Sciatic nerve (tissue), 2 donors: ENCODE data around the gene CIRBP. TPM values are rescaled to one million over a fixed set of nuclear protein-coding genes. Genes with fewer than 3 reads are reported as not detected.
A peak's percentile ranks its signal among the peaks of the same experiment; 100 is the strongest.
"Not testable (repeated sequence)": the region's sequence is repeated elsewhere in the genome, so short reads cannot be mapped to it uniquely, and the experiment has no call there.

Source experiments
- ATAC-seq: fragments of 200-7000 bp; cut with Tn5 transposase; one replicate; pipeline ENCODE4 v1.9.1; 2020; ENCODE audit warnings: mild to moderate bottlenecking, moderate library complexity
- DNase-seq: peaks from one replicate; pipeline ENCODE4 v3.0.0-alpha.2; 2020; ENCODE audit warnings: low spot score
- intact Hi-C: fragments of 100-400 bp; cut with DNase I; formaldehyde crosslinking; loops from one replicate; pipeline ENCODE4 v1.14.2; 2022
- total RNA-seq: library from RNA; stranded (reverse); fragmentation: NEBNext Ultra II Directional; extraction: Animal tissue kit (Norgen Biotek cat#: 25700); gene quantifications from one replicate; pipeline ENCODE4 v1.2.1, GENCODE V29; 2021
- donor health status: DM: no; HTN: no; CAD: no.
- donor health status: DM: no; HTN: no; CAD: no.

The CIRBP gene
- total RNA-seq, 1 donor from 2014 or later: 550 TPM

DNA sequence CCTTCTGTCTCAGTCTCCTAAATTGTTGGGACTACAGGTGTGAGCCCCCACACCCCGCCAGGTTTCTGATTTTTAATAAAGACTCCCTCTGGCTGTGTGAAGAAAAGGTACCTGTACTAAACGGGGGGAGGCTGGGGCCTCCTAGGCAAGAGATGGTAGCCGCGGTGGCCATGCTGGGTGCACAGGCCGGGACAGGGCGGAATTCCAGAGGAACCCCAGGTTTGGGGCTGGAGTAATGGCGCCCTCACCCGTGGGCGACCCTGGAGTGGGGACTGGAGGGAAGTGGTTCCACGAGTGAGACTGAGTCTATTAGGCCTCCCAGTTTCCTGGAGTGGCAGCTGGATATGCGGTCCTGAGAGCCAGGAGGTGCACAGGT, 29.7 kb upstream of the CIRBP start:
- ATAC-seq: peak; percentile 0
- intact Hi-C loops: loop anchor here (5.0 kb wide), 1 partner anchor 302 kb away; no protein-coding TSS in a partner anchor
- DNase-seq: no peak

DNA sequence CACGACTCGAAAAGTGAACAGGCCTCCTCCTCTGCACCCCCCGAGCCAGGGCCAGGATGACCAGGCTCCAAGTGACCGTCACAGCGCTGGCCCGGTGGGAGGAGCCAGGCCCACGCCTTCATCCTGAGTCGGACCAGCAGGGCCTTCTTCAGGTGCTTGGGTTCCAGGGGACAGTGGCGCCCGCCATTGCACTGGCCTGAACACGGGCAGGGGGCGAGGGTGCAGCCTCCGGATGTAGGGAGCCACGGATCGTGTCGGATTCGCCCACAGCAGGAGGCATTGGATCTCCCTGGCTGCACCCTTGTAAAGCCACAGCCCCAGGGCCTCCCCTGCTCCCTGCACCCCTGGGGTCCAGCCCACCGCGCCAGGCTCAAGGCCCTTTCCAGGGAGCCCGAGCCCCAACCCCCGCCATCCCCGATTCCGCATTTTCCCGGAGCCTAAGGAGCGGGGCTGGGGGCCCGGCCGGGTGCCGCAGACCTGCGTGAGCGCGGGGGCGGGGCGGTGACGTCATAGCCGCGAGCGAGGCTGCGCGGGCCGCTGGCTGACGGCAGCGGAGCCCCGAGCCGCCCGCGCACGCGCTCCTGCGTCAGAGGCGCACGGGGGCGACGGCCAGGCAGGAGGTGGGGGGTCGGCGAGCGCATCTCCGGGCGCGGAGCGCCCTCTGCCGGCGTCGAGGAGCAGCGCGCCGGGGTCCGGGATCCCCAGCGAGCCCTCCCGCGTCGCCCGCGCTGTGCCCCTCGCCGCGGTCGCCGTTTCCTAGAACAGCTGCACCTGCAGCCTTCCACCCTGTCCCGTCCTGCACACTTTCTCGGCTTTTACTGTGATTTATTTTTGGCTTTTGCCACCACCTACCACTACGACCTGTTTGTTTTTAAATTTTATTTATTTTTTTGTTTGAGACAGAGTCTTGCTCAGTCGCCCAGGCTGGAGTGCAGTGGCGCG, 29.1 kb upstream of the CIRBP start:
- ATAC-seq (peak; percentile 56), DNase-seq (peak; percentile 97)
- intact Hi-C loops: loop anchor here (5.0 kb wide), 1 partner anchor 303 kb away; no protein-coding TSS in a partner anchor

DNA sequence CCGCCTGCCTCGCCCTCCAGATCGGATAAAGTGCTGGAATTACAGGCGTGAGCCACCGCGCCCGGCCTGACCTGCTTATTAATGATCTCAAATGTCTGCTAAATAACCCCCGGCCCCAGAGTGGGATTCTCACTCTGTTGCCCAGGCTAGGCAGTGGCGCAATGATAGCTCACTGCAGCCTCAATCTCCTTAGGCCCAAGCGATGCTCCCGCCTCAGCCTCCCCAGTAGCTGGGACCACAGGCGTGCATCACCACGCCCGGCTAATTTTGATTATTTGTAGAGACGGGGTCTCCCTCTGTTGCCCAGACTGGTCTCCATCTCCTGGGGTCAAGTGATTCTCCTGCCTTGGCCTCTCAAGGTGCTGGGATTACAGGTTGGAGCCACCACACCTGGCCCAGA, 28.2 kb upstream of the CIRBP start:
- no peak for DNase-seq
- ATAC-seq: no peak
- intact Hi-C loops: no loop called here

DNA sequence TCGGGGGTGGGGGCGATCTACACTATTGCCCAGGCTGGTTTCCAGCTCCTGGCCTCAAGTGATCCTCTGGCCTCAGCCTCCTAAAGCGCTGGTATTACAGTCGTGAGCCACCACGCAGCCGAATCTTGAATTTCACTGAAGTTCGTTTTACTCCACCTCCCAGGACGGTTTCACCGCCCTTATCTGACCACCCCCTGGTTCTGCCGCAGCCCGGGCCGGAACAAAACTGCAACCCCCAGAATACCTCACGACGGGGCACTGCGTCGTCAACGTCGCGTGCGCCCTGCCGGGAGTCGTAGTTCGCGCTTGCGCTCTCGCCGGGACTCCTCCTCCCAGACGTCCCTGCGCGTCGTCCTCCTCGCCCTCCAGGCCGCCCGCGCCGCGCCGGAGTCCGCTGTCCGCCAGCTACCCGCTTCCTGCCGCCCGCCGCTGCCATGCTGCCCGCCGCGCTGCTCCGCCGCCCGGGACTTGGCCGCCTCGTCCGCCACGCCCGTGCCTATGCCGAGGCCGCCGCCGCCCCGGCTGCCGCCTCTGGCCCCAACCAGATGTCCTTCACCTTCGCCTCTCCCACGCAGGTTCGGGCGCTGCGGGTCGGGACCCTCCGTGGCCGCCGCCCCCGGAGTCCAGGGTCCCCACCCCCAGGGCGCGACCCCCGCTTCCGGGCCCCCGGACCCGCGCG, 27.6 kb upstream of the CIRBP start, which contains the start of gene ATP5F1D:
TSS of gene ATP5F1D (plus strand) at position 335 of the 679 bp plus-strand sequence. CDS start at position 435, 100 bp downstream.
- intact Hi-C loops: no loop called here
- ATAC-seq: peak; percentile 78

DNA sequence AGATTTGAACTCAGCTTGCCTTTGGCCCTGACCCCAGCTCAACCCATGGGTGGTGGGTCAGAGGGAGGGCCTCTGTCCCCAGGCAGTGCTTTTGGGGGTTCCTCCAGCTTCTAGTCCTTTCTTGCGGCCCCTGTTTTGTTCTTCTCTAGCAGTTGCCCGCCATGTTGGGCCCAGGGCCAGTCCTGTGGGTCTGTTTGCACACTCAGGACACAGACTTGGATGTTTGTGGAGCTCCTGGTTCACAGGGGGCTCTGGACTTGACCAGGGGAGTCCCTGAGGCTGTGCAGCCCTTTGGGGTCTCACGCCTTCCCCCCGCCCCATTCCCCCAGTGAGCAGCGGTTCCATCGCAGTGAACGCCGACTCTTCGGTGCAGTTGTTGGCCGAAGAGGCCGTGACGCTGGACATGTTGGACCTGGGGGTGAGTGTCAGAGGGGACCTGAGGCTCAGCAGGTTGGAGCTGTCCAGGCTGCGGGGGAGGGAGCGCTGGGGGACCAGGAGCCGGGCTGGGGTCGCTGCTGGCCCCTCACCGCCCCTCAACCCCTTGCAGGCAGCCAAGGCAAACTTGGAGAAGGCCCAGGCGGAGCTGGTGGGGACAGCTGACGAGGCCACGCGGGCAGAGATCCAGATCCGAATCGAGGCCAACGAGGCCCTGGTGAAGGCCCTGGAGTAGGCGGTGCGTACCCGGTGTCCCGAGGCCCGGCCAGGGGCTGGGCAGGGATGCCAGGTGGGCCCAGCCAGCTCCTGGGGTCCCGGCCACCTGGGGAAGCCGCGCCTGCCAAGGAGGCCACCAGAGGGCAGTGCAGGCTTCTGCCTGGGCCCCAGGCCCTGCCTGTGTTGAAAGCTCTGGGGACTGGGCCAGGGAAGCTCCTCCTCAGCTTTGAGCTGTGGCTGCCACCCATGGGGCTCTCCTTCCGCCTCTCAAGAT, 25.1 kb upstream of the CIRBP start:
- DNase-seq (peak; percentile 92), ATAC-seq (peak; percentile 58)

More for the DNA sequence above, 27.6 kb upstream of the CIRBP start, which contains the start of gene ATP5F1D:
- peak; percentile 97 for DNase-seq

DNA sequence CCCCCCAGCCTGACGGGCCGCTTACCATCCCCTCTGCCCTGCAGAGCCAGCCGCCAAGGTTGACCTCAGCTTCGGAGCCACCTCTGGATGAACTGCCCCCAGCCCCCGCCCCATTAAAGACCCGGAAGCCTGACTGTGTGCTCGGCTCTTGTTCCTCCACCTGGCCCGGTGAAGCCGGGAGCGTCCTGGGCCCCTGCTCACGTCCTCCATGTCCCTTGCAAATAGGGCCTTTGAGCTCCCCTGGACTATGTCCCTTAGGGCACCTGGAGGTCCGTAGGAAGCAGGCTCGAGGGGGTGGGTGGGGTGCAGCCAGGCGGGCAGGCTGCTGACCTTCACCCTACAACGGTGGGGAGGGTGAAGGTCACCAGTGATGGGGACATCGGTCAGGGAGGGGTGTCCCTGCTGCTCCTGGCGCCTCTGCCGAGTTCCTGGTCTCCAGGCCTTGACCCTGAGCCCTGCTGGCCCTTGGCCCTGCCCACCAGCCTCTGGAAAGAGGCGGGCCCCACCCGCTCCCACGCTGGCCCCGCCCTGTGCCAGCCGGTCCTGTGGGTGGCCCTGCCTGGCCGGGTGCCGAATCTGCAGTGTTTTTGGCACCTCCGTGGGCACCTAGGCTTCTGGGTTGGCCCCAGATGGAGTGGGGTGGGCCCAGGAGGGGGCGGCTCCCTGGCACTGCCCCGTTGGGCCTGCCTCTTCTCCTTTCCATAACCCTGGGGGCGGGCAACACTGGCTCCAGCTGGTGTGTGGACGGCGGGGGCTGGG, 24.3 kb upstream of the CIRBP start:
- peak; percentile 1 for ATAC-seq
- intact Hi-C loops: loop anchor here (2.0 kb wide), 1 partner anchor 22 kb away; no protein-coding TSS in a partner anchor
- peak; percentile 83 for DNase-seq

More for the DNA sequence above, 25.1 kb upstream of the CIRBP start:
- intact Hi-C loops: loop anchor here (2.0 kb wide), 1 partner anchor 23 kb away; no protein-coding TSS in a partner anchor

DNA sequence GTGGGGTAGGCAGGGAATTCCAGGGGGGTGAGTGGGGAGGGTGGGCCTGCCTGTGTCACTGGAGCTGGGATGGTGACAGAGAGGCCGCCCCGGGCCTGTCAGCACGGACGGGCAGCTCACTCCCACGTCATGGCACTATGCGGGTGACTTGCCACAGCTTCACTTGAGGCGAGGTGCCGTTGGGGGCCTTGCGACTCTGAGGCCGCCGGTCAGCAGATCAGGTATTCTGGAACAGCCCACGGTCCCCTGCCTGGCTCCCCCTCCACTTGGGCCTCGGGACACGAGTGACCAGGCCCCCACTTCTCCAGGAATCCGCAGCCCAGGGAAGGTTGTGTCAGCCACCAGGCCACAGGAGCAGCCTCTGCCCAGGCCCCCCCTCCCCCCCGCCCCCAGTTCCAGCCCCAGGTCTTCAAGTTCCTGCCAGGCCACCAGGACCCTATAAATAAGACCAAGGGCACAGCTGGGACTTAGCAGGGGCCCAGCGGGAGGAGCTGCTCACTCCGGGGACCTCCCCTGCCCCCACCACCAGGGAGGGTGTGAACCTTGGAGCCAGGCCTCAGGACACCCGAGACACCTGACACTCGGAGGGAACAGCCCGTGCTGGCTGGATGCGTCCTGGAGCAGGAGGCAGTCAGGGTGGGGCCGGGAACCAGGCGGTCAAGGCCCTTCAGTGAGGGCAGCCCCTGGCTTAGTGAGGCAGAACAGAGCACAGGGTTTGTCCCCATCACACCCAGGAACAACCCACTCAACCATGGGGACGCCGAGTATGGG, 23.5 kb upstream of the CIRBP start:
- DNase-seq (no peak), ATAC-seq (peak; percentile 4)
- intact Hi-C loops: loop anchor here (2.0 kb wide), 1 partner anchor 21 kb away; no protein-coding TSS in a partner anchor

DNA sequence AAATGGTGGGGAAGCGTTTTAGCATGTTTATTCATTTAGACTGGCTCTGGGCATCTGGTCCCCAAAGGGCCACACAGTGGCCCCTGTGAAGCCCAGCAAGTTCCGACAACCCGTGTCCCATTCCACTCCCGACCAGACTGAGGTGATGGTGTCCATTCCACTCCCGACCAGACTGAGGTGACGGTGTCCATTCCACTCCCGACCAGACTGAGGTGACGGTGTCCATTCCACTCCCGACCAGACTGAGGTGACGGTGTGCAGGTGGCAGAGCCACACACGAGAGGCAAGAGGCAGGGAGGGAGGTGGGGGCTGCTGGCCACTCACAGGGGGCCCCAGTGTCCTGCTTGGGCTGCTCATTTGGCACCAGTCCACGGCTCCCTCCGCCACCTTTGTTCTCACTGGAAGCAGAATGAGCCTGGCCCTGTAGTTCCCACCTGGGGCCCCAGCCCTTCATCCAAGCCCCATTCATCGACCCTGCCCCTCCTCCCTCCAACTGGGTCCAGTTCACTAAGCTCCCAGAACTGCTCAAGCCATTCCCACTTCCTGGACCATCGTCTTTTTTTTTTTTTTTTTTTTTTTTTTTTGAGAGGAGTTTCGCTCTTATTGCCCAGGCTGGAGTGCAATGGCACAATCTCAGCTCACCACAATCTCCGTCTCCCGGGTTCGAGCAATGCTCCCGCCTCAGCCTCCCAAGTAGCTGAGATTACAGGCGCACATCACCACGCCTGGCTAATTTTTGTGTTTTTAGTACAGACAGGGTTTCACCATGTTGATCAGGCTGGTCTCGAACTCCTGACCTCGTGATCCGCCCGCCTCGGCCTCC, 22.7 kb upstream of the CIRBP start:
- DNase-seq, ATAC-seq, intact Hi-C loops: not testable (repeated sequence)

DNA sequence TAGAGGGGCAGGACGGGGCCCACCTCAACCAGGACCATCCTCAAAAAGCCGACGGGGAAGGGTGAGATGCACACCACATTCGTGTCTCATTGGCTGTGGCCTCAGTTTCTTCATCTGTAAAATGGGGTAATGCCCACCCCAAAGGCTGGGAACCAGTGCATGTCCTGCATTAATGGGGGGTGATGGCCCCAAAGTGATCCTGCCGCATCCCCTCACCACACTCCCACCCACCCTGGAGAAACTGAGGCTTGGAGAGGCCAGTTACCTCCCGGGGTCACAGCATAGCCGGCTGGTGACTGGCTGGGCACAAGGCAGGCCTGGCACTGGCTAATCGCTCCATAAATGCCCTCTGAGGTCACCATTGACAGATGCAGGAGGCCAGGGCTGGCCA, 21.4 kb upstream of the CIRBP start:
- intact Hi-C loops: no loop called here
- no peak for DNase-seq
- no peak for ATAC-seq

DNA sequence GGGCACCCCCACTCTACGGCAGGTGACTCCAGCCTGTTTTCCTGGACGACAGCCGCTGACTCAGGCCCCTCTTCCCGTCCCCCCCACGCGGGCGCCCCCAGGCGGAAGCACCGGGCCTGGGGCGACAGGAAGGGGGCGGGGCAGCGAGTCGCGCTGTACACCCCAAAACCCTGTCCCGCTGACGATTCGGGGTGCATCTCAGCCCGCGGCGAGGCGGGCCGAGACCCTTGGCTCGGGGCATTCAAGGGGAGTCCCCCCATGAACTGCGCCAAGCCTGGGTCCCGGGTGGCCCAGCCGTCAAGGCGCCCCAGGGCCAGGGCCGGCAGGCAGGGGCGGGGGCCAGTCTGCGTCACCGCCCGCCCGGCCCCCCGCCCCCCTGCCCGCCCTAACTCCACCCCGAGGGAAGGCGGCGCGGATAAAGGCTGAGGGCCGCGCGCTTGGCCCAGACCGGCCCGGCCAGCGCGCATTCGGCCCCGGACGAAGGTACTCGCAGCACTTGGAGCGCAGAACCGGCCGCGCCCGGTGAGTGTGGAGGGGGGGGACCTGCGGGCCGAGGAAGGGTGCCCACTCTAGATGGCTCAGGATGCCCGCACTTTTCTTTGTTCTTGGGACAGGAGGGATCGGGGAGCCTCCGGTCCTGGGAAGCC, 20.9 kb upstream of the CIRBP start, which contains the start of gene MIDN:
TSS of gene MIDN (plus strand) at position 445 of the 647 bp plus-strand sequence. CDS start 1,714 bp downstream, outside the sequence.
- intact Hi-C loops: no loop called here
- peak; percentile 19 for ATAC-seq
- peak; percentile 92 for DNase-seq

DNA sequence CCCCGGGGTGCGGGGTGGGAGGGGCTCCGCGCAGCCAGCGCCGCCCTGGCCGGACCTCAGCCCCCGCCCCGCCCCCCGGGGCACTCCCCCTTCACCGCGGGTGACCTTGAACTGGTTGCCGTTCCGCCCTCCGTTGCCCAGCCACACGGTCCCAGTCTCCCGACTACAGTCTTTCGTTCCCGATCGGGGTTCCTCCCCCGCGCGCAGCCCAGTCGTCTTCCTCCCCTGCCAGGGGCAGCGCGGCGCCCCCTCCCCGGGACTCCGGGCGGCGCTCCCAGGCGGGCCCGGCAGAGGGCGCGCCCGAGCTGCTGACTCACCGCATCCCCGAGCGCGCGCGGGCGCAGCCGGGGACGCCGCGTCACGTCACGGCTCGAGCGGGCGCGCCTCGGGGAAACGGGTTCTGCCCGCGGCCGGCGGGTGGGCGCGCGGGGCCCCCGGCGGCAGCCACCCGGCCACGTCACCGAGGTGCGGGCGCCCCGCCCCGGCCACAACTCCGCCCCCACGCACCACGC, 20.3 kb upstream of the CIRBP start:
- intact Hi-C loops: no loop called here
- DNase-seq (peak; percentile 92), ATAC-seq (peak; percentile 9)

DNA sequence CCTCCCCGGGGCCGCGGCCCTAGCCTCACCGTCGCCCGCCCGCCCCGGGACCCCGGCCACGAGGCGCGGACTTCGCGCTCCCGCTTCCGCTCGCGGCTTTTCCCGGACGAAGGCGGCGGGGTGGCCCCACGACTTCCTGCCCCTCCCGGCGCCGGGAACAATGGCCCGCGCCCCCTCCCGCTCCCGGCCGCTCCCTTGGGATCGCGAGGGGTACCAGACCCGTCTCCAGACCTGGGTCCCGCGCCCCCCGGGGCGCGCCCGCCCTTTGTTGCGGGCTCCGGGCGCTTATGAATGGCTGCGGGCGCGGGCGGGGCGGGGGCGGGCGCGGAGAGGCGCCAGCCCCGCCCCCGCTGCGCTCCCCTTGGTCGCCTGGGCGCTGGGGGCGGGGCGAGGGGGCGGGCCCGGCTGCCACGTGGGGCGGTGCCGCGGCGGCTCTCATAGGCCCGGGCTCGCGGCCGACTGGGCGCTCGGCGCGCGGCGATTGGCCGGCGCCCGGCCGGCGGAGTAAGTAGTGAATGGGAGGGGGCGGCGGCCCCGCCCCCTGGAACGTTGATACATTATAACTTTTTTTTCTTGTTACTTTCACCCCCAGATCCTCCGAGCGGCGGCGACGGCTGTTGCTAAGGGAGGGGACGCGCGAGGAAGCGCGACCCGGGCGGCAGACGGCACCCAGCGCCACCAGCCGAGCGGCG, 19.7 kb upstream of the CIRBP start:
- ATAC-seq (peak; percentile 16), DNase-seq (peak; percentile 96)
- intact Hi-C loops: no loop called here

DNA sequence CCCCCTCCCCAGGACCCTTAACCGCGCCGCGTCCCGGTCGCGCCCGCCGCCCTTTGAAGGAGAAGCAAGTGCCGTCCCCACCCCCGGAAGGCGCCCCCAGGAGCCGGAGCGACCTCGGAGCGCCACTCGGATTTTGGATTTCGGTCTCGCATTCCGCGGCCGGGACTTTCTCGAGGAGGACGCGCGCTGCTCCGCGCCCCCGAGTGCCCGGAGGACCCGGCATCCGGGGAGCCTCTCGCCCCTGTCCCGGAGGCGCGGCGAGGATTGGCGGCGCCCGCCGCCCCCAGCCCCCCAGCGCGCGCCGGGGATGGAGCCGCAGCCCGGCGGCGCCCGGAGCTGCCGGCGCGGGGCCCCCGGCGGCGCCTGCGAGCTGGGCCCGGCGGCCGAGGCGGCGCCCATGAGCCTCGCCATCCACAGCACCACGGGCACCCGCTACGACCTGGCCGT, 19.1 kb upstream of the CIRBP start:
- intact Hi-C loops: no loop called here
- DNase-seq (no peak), ATAC-seq (no peak)

DNA sequence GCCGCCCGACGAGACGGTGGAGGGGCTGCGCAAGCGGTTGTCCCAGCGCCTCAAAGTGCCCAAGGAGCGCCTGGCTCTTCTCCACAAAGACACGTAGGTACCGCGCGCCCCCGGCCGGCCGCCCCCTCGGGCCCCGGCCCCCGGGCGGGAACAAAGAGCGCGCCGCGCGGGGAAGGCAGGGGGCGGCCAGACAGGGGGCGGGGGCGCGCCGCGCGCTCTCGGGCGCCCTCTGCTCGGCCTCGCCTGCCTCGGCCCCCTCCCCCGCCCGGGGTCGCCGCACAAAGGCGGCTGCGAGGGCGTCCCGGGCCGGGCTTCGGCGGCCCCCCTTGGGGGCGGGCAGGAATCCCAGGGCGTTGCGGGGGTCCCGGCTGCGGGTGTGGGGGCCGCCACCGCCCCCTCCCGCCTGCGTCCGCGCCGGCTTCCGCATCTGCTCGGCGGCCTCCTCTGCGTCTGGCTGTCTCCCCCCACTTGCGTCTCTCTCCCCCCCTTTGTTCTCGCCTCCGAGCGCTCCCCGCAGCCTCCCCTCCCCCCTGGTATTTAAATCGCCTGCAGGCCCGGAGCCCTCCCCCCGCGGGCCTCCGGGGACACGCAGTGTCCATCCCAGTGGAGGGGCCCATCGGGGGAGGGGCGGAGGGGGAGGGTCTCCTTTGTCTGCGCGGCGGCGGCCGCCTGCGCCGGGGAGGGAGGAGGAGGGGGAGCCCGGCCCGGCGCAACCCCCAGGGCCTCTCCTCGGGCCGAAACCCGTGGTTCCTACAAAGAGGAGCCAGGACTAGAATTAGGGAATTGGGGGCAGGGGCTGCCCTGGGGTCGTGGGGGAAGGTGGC, 18.5 kb upstream of the CIRBP start:
- intact Hi-C loops: no loop called here
- DNase-seq (peak; percentile 79), ATAC-seq (no peak)
